Epithelial cell of esophagus (primary cell): ENCODE results near the gene COX10.

Experiments
- DNase-seq: peaks from one replicate; pipeline ENCODE4 v3.0.0; 2010; ENCODE audit warnings: low read depth
- H3K4me3 ChIP-seq: 2 replicates; pipeline ENCODE4 v1.5.1; 2011; ENCODE audit warnings: mild to moderate bottlenecking, low read length, control low read depth
- TF ChIP-seq, protein P1 (sequence below): IDR thresholded peaks from 2 replicates; pipeline ENCODE4 v1.5.1; 2011; ENCODE audit warnings: low read depth, mild to moderate bottlenecking, low read length, control low read depth, inconsistent platforms; ENCODE audit not compliant: insufficient read depth; ENCODE audit errors: missing control alignments

The COX10 gene

DNA sequence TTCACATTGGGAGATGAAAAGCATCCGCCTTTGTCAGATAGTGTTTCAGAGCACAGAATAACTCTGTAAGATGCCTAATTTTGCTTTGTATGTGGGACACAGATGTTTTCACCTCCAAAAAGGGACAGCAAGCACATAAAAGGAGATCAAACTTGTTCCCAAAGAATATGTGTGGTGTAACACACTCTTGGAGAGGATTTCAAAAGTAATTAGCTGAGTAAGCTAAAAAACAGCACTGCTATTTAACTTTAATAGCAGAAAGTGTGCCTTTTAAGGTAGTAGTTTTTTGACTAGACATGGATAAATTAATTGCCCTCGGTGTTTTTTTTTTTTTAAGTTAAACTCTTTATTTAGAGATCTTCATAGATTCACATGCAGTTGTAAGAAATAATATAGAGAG, 65.2 kb downstream of the COX10 start:
- no peak overlapping the region for H3K4me3 ChIP-seq
- no peak for DNase-seq

DNA sequence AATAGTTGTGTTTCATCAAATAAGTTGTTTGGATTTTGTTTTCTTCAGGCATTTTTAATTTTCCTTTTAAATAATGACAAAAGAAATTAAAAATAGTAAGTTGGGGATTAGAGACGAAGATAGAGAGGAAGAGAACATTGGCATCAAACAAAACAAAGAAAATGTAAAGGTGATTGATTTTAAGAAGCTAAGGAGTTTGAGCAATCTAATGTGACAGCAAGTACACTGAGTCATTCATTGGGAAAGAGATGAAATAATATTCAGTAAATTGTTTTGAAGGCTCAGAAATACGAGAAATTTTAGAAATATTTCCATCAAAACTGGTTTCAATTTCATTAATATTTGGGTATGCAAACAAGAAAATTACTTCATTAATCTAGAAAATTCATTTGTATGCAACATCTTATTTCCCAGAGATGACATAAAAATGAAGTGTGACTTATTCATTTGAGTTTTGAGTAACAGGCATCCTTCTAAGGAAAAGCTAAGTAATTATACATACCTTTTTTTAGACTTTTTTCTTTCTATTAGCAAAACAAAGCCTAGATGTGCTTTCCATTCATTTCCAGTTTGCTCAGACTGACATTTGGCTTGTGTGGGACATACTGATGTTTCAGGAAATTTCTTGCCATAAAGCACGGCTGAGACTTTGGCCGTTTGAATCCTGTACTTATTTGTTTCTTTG, 66.7 kb downstream of the COX10 start:
- TF ChIP-seq, protein P1, sequence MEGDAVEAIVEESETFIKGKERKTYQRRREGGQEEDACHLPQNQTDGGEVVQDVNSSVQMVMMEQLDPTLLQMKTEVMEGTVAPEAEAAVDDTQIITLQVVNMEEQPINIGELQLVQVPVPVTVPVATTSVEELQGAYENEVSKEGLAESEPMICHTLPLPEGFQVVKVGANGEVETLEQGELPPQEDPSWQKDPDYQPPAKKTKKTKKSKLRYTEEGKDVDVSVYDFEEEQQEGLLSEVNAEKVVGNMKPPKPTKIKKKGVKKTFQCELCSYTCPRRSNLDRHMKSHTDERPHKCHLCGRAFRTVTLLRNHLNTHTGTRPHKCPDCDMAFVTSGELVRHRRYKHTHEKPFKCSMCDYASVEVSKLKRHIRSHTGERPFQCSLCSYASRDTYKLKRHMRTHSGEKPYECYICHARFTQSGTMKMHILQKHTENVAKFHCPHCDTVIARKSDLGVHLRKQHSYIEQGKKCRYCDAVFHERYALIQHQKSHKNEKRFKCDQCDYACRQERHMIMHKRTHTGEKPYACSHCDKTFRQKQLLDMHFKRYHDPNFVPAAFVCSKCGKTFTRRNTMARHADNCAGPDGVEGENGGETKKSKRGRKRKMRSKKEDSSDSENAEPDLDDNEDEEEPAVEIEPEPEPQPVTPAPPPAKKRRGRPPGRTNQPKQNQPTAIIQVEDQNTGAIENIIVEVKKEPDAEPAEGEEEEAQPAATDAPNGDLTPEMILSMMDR, result no peak
- no peak overlapping the region for H3K4me3 ChIP-seq
- peak; percentile 15 for DNase-seq

More for the DNA sequence above, 65.2 kb downstream of the COX10 start:
- TF ChIP-seq, protein P1, result no peak

DNA sequence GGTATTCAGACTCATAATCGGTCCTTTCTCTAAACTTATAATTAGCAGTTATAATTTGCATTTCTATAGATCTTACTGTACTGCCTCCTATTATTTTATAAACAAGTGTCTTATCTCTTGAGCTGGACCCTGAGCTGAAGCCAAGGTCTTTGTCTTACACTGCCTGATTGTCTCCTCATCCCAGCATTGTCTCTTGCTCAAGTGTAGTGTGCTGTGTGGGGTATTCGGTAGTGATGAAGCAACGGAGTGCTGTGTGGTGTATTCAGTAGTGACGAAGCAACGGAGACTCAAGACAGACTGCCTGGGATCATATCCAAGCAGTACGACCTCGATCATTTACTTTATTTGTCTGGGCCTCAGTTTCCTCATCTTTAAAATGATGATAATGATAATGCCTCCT, 69.3 kb downstream of the COX10 start:
- no peak overlapping the region for H3K4me3 ChIP-seq
- TF ChIP-seq, protein P1, result no peak
- no peak for DNase-seq

DNA sequence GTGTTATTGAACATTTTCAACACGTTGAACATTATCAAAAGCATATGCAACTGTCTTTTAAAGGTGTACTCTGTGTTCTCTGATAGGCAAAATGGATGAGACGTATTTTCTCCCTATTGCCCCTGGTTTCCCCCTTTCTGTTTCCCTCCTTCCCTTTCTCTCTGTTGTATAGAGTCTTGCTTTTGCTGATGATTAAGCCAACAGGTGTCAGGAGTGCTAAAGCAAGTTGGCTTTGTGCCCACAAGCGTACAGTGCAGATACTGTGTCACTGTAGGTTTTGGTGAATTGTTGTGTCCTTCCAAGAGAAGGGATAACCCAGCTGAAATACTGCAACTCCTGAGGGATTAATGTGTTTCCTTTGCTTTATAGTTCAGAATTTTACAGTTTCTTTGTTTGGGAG, 74.4 kb downstream of the COX10 start:
- TF ChIP-seq, protein P1, result no peak
- peak; percentile 52 for DNase-seq

DNA sequence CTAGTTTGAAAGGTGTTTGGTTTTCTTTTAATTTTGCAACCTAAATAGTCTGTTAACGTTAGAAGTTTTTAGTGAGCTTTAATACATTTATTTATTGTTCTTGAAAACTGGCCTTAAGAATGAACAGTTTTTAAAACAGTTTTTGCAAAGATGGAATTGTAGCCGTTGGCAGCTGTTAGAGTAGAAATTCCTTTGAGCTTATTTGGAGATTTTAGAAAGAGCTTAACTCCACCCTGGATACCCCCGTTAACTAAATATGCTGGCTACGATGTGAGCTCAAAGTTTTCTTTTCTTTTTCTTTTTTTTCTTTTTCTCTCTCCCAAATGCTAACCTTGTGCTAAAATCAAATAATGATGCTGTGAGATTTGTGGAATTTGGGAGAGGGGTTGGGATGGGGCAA, 75.2 kb downstream of the COX10 start:
- TF ChIP-seq, protein P1, result no peak
- no peak for DNase-seq
- H3K4me3 ChIP-seq, result no peak overlapping the region

More for the DNA sequence above, 74.4 kb downstream of the COX10 start:
- H3K4me3 ChIP-seq, result no peak overlapping the region

DNA sequence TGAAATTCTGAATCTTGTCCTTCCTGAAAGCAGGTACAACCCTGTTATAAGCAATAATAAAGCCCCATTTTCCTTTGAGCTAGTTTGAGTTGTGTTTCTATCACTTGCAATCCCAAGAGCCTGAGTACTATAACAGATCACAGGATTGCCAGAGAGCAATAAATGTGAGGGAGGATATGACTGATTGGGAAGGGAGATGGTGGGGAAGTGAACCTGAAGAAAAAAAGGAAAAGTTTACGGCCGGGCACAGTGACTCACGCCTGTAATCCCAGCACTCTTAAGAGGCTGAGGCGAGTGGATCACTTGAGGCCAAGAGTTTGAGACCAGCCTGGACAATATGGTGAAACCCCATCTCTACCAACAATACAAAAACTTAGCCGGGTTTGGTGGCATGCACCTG, 80.4 kb downstream of the COX10 start:
- TF ChIP-seq, protein P1, result no peak
- DNase-seq, result no peak
- no peak overlapping the region for H3K4me3 ChIP-seq

DNA sequence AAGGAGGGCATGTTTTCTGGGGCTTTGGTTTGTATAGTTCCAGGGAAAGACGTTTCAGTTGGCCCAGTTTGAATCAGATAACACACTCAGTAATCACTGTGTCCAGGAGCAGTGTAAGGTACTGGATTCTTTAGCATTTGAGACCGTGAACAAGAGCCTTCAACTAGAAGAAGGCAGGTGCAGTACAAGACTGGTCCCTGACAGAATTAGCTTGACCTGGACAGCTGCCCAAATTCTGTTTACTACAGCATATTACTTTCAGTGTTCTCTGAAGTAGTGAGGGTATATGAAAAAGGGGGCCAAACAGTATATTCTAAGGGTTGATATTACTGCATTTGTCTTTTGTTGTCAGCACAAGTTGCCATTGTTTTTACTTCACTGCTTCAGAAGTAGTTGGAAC, 81.3 kb downstream of the COX10 start:
- no peak for DNase-seq
- H3K4me3 ChIP-seq, result no peak overlapping the region
- TF ChIP-seq, protein P1, result no peak
